ENCODE data around the gene PTEN.
"Not testable (repeated sequence)": the region's sequence is repeated elsewhere in the genome, so short reads cannot be mapped to it uniquely, and the experiment has no call there.

PTEN gene

GRCh38 chr10:87863053-87863943 lies at the start of gene PTEN, which contains the start of gene KLLN:
TSS of gene PTEN (plus strand) at chr10:87863625. CDS start at chr10:87864470, 845 bp downstream.
TSS of gene KLLN (minus strand) at chr10:87863533. CDS start at chr10:87862487, 1,046 bp downstream.
- in situ Hi-C loops (cut with HindIII; ENCODE audit: low sequenced_read_pairs): loop anchor here (25.0 kb wide), 1 partner anchor 699 kb away; no protein-coding TSS in a partner anchor

GRCh38 chr10:87816163-87816897 lies 47.1 kb upstream of the PTEN start:
- in situ Hi-C loops (cut with HindIII; ENCODE audit: low sequenced_read_pairs): no loop called here

- in situ Hi-C loops (cut with HindIII; ENCODE audit: low sequenced_read_pairs): no loop called here
Observed at GRCh38 chr10:87816898-87817608, 46.4 kb upstream of the PTEN start.

GRCh38 chr10:87817609-87818504 lies 45.6 kb upstream of the PTEN start, which contains the start of gene ATAD1:
TSS of gene ATAD1 (minus strand) at chr10:87818226. CDS start at chr10:87814599, 3,627 bp downstream.
- in situ Hi-C loops (cut with HindIII; ENCODE audit: low sequenced_read_pairs): no loop called here

GRCh38 chr10:87818505-87819288 lies 44.7 kb upstream of the PTEN start:
- in situ Hi-C loops (cut with HindIII; ENCODE audit: low sequenced_read_pairs): no loop called here

GRCh38 chr10:87819289-87819585 lies 44.2 kb upstream of the PTEN start:
- in situ Hi-C loops (cut with HindIII; ENCODE audit: low sequenced_read_pairs): no loop called here

GRCh38 chr10:87826653-87827052 lies 36.8 kb upstream of the PTEN start:
- in situ Hi-C loops (cut with HindIII; ENCODE audit: low sequenced_read_pairs): no loop called here

- in situ Hi-C loops (cut with HindIII; ENCODE audit: low sequenced_read_pairs): no loop called here
Observed at GRCh38 chr10:87827681-87828080, 35.7 kb upstream of the PTEN start.

- in situ Hi-C loops (cut with HindIII; ENCODE audit: low sequenced_read_pairs): not testable (repeated sequence)
Observed at GRCh38 chr10:87829051-87829450, 34.4 kb upstream of the PTEN start.

GRCh38 chr10:87829986-87830729 lies 33.3 kb upstream of the PTEN start:
- in situ Hi-C loops (cut with HindIII; ENCODE audit: low sequenced_read_pairs): no loop called here

- in situ Hi-C loops (cut with HindIII; ENCODE audit: low sequenced_read_pairs): no loop called here
Observed at GRCh38 chr10:87836098-87836497, 27.3 kb upstream of the PTEN start.

- in situ Hi-C loops (cut with HindIII; ENCODE audit: low sequenced_read_pairs): no loop called here
Observed at GRCh38 chr10:87837445-87837844, 26.0 kb upstream of the PTEN start.

GRCh38 chr10:87838650-87839049 lies 24.8 kb upstream of the PTEN start:
- in situ Hi-C loops (cut with HindIII; ENCODE audit: low sequenced_read_pairs): no loop called here

- in situ Hi-C loops (cut with HindIII; ENCODE audit: low sequenced_read_pairs): no loop called here
Observed at GRCh38 chr10:87841186-87841585, 22.2 kb upstream of the PTEN start.

GRCh38 chr10:87842220-87842641 lies 21.2 kb upstream of the PTEN start:
- in situ Hi-C loops (cut with HindIII; ENCODE audit: low sequenced_read_pairs): no loop called here

- in situ Hi-C loops (cut with HindIII; ENCODE audit: low sequenced_read_pairs): no loop called here
Observed at GRCh38 chr10:87842776-87843497, 20.5 kb upstream of the PTEN start.

- in situ Hi-C loops (cut with HindIII; ENCODE audit: low sequenced_read_pairs): no loop called here
Observed at GRCh38 chr10:87843714-87844113, 19.7 kb upstream of the PTEN start.

All from DLD1 (cell line).